HG03432 (cell line): ENCODE measurements around the gene RSPO3.

Experiments used
- ATAC-seq: cut with Tn5 transposase; IDR thresholded peaks from one replicate; pipeline ENCODE4 v1.9.1; 2021; ENCODE audit warnings: mild to moderate bottlenecking, moderate library complexity; ENCODE audit not compliant: unreplicated experiment

The RSPO3 gene

GRCh38 chr6:127148511-127148910 is 30.0 kb downstream of the RSPO3 start:
- ATAC-seq: no peak

- ATAC-seq: no peak
Observed at GRCh38 chr6:127154509-127154908, 36.0 kb downstream of the RSPO3 start.

- no peak for ATAC-seq
Observed at GRCh38 chr6:127160484-127160883, 42.0 kb downstream of the RSPO3 start.

GRCh38 chr6:127162836-127163235 is 44.4 kb downstream of the RSPO3 start:
- ATAC-seq: no peak

- ATAC-seq: no peak
Observed at GRCh38 chr6:127164036-127164435, 45.6 kb downstream of the RSPO3 start.

- no peak for ATAC-seq
Observed at GRCh38 chr6:127164565-127164964, 46.1 kb downstream of the RSPO3 start.

GRCh38 chr6:127173156-127173940 is 54.9 kb downstream of the RSPO3 start:
- ATAC-seq: no peak

- ATAC-seq: no peak
Observed at GRCh38 chr6:127176146-127176545, 57.7 kb downstream of the RSPO3 start.

- ATAC-seq: no peak
Observed at GRCh38 chr6:127177030-127177922, 58.8 kb downstream of the RSPO3 start.

GRCh38 chr6:127177923-127178231 is 59.4 kb downstream of the RSPO3 start:
- no peak for ATAC-seq

GRCh38 chr6:127178746-127179145 is 60.3 kb downstream of the RSPO3 start:
- no peak for ATAC-seq

- ATAC-seq: no peak
Observed at GRCh38 chr6:127180426-127180825, 62.0 kb downstream of the RSPO3 start.

- no peak for ATAC-seq
Observed at GRCh38 chr6:127182501-127182900, 64.0 kb downstream of the RSPO3 start.

GRCh38 chr6:127185437-127185995 is 67.0 kb downstream of the RSPO3 start:
- ATAC-seq: no peak

GRCh38 chr6:127186889-127187288 is 68.4 kb downstream of the RSPO3 start:
- peak; percentile 74 for ATAC-seq

- ATAC-seq: no peak
Observed at GRCh38 chr6:127188744-127189143, 70.3 kb downstream of the RSPO3 start.

- ATAC-seq: peak; percentile 51
Observed at GRCh38 chr6:127190552-127190951, 72.1 kb downstream of the RSPO3 start.

GRCh38 chr6:127191716-127192115 is 73.2 kb downstream of the RSPO3 start:
- ATAC-seq: no peak

- ATAC-seq: no peak
Observed at GRCh38 chr6:127192911-127193541, 74.6 kb downstream of the RSPO3 start.

- ATAC-seq: no peak
Observed at GRCh38 chr6:127195833-127196232, 77.4 kb downstream of the RSPO3 start.

- ATAC-seq: no peak
Observed at GRCh38 chr6:127198549-127198948, 80.1 kb downstream of the RSPO3 start.
